ENCODE measurements around the gene LSS.

LSS gene

DNA sequence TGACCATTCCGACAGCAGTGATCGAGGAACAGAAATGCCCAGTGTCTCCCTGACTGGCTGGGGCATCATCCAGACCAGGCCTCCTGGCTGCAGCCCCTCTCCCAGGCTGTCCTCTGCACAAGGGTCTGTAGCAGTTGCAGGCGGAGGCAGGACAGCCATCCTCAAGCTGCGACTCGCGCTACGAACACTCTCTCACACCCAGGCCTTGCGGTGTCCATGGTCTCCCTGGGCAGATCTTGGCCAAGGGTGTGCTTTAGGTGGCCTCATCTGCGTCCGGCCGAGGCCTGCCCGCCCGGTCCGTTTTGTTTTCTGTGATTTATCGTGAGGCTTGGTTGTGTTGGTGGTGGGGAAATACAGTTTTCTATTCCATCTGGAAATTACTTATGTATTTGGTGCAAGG is 88.9 kb downstream of the LSS start:
- Mint-ChIP-seq H3K4me1 (peaks cover 8% of the 10 kb centered on the region), H3K27ac (no peak overlapping the region), H3K4me3 (no peak overlapping the region), H3K36me3 (no peaks in the 10 kb centered on the region), H3K9me3 (no peaks in the 10 kb centered on the region), H3K27me3 (peaks cover 13% of the 10 kb centered on the region)
- CTCF ChIA-PET: no interaction called here
- DNase-seq: no peak

DNA sequence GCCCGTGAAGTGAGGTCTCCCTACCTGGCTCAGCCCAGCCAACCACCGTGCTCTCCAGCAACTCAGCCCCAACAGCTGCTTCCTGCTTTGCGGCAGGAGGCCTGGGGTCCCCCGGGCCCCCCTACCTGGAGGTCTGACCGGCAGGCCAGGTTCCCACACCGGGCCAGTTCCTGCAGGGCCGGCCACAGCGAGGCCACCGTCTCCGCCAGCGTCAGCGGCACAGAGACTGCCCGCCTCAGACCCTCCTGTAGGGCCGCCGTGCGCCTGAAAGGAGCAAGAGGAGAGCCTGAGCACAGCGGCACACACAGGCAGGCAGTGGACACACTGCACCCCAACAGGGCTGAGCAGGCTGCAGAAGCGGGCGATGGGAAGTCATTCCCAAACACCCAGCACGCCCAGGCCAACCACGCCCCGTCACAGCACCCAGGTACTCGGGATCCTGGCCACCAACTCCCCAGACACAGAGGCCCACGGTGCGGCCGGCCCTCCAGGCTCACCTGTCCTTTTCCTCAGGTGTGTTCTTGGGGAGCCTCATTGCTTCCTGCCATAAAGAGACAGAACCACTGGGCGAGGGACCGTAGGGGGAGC is 90.1 kb downstream of the LSS start:
- Mint-ChIP-seq H3K27me3 (peaks cover 13% of the 10 kb centered on the region), H3K4me3 (no peak overlapping the region), H3K9me3 (no peaks in the 10 kb centered on the region), H3K4me1 (peaks cover 1% of the 10 kb centered on the region), H3K27ac (no peak overlapping the region), H3K36me3 (no peaks in the 10 kb centered on the region)
- DNase-seq: no peak
- CTCF ChIA-PET: no interaction called here
